ENCODE results near the gene KIF24.
"Not testable (repeated sequence)": the region's sequence is repeated elsewhere in the genome, so short reads cannot be mapped to it uniquely, and the experiment has no call there.

KIF24 gene

DNA sequence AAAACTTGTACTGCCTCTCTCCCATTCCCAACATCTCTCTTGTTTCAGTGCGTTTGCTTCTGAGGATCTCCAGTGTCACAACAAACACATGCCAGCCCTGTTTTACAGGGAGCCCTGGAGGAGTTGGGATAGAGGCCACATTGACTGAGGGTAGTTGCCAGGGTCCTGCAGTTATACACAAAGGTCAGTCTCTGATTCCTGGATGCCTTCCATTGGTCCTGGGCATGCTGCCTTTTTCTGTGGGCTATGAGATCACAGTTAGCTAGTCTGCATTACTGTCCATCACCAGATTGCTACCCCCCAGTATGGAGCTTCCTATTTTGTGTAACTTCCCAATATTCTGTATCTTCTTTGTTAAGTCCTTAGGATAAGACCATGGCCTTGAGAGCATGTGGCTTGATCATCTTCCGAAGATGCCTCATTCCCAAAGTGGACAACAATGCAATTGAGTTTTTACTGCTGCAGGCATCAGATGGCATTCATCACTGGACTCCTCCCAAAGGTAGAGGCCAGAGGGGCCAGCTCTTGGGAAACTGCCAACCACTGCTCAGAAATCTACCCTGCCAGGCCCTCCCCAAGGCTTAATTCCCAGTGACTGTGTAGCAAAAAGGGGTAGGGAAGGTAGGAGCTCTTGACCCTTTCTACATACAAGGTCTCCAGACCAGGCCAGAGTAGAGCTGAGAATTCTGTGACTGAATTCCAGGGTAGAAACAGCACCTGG, 9.8 kb upstream of the KIF24 start:
- H3K4me3 ChIP-seq (ENCODE audit: low read depth, low read length) = no peak overlapping the region
- TF ChIP-seq, protein P1, sequence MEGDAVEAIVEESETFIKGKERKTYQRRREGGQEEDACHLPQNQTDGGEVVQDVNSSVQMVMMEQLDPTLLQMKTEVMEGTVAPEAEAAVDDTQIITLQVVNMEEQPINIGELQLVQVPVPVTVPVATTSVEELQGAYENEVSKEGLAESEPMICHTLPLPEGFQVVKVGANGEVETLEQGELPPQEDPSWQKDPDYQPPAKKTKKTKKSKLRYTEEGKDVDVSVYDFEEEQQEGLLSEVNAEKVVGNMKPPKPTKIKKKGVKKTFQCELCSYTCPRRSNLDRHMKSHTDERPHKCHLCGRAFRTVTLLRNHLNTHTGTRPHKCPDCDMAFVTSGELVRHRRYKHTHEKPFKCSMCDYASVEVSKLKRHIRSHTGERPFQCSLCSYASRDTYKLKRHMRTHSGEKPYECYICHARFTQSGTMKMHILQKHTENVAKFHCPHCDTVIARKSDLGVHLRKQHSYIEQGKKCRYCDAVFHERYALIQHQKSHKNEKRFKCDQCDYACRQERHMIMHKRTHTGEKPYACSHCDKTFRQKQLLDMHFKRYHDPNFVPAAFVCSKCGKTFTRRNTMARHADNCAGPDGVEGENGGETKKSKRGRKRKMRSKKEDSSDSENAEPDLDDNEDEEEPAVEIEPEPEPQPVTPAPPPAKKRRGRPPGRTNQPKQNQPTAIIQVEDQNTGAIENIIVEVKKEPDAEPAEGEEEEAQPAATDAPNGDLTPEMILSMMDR (IDR thresholded peaks at IDR 0.05; ENCODE audit: borderline replicate concordance, insufficient read depth, low read depth, low read length) = no peak

DNA sequence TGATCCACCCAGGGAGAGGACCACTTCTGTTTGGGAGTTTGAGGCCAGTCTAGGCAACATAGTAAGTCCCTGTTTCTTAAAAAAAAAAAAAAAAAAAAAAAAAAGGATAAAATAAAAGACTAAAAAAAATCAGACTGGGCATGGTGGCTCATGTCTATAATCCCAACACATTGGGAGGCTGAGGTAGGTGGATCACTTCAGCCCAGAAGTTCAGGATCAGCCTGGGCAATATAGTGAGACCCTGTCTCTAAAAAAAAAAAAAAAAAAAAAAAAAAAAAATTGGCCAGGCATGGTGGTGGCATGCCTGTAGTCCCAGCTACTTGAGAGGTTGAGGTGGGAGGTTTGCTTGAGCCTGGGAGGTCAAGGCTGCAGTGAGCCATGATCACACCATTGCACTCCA, 9.0 kb upstream of the KIF24 start:
- not testable (repeated sequence) for H3K4me3 ChIP-seq (ENCODE audit: low read depth, low read length)

DNA sequence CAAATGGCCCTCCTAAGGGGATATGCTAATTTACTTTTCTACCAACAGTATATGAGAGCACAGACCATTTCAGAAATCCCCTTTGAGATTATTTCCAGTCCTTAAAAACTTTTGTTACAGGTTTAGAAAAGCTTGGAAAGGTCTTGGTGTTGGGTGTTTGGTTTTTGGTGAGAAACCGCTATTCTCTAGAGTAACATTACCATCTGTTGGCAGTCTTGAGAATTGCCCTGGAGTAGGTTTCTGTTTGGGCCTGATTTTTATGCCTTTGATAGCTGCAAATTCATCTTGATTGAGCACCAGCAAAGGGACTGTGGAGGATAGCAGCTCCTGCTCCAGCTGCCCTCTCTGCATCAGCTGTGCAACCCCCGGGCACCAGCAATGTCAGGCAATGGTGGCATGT, 8.3 kb upstream of the KIF24 start:
- TF ChIP-seq, protein P1 (IDR thresholded peaks at IDR 0.05; ENCODE audit: borderline replicate concordance, insufficient read depth, low read depth, low read length) = no peak
- H3K4me3 ChIP-seq (ENCODE audit: low read depth, low read length) = no peak overlapping the region

DNA sequence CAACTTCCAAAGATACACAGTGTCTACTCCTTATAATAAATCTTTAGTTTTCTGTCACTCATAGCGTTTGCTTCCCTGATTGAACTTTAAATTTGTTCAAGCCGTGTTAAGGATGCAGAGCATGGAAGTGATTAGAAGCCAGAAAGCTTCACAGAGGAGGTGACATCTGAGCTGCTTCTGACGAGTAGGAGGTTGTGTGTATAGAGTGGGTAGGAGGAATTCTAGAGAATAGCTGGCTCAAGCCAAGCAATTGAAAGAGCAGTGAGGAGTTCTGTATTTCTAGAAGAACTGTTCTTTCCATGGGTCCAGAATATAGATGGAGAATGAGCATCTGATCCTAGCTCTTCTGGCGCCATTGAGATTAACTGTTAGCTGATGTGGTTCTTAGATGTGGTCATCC, 6.3 kb upstream of the KIF24 start:
- H3K4me3 ChIP-seq (ENCODE audit: low read depth, low read length) = no peak overlapping the region
- TF ChIP-seq, protein P1 (IDR thresholded peaks at IDR 0.05; ENCODE audit: borderline replicate concordance, insufficient read depth, low read depth, low read length) = no peak

DNA sequence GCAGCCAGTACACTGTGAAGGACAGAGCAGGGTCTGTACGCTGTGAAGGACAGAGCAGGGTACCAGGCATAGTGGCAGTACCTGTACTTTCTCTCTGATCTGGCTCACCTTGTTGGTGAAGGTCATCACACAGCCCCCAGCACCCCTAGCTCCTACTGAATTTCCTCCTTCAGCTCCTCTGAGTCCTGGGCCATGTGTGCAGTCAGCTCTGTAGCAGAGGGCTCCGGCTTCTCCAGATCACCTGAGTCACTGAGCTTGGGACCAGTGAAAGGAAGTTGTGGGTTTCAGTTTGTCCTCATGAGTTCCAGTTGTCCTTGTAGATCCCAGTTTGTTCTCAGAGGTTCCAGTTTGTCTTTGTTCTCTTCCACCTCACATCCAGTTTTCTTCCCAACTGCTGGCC, 5.8 kb upstream of the KIF24 start:
- no peak overlapping the region for H3K4me3 ChIP-seq (ENCODE audit: low read depth, low read length)

DNA sequence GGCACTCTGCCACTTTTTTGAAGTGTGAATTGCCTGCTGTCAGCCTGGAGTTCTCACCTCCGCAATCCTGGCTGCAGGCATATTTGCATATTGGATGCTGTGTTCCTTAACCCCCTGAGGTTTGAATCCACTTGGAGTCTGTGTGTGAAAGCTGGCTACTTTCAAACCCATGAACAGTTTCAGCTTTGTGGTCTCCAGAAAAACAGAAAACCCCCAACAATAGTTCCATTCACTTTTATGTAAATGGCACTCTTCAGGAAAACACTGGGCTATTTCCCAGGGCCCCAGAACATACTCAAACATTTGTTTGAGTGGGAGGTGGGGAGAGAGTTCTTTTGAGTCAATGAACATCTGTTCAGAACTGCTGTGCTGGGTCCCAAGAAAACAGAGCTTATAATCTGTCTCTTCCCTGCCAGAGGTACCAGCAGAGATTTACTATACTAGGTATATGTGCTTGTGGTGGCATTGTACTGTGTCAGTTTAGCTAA, 5.3 kb upstream of the KIF24 start:
- TF ChIP-seq, protein P1 (IDR thresholded peaks at IDR 0.05; ENCODE audit: borderline replicate concordance, insufficient read depth, low read depth, low read length) = no peak
- H3K4me3 ChIP-seq (ENCODE audit: low read depth, low read length) = no peak overlapping the region

More for the DNA sequence above, 5.8 kb upstream of the KIF24 start:
- TF ChIP-seq, protein P1 (IDR thresholded peaks at IDR 0.05; ENCODE audit: borderline replicate concordance, insufficient read depth, low read depth, low read length) = no peak

DNA sequence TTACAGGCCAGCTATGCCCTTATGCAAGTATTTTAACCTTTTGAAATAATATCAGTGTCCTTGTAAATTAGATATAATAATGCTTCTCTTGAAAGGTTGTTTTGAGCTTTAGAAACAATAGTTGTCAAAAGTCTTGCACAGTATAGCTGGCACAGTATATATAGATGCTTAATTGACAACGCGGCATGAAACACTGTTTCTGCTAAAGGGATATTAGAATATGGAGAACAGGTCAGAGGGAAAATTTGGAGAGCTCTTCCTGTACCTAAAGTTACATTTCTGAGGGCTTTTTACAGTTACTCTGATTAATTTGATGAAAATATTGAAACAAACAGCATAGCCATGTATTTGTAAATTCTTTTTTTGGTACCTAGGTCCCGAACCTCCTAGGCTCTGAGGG, 4.8 kb upstream of the KIF24 start:
- TF ChIP-seq, protein P1 (IDR thresholded peaks at IDR 0.05; ENCODE audit: borderline replicate concordance, insufficient read depth, low read depth, low read length) = no peak

More for the DNA sequence above, 4.8 kb upstream of the KIF24 start:
- no peak overlapping the region for H3K4me3 ChIP-seq (ENCODE audit: low read depth, low read length)

All from GM12875 (cell line).